Activated CD4-positive, alpha-beta T cell treated with anti-CD3 and anti-CD28 coated beads, Interleukin-10, Interleukin-2, amounts not matched to agents 100 ng/mL and 50 ng/mL, durations not matched to agents 16 hours and 8 hours (primary cell): Measurements from ENCODE around the gene PRIMPOL.
"Not testable (repeated sequence)": the region's sequence is repeated elsewhere in the genome, so short reads cannot be mapped to it uniquely, and the experiment has no call there.

Experiments used
- DNase-seq: peaks from one replicate; pipeline ENCODE4 v3.0.0-alpha.2; 2020

Gene PRIMPOL

GRCh38 chr4:184641022-184641421 is 8.5 kb upstream of the PRIMPOL start:
- no peak for DNase-seq

DNA sequence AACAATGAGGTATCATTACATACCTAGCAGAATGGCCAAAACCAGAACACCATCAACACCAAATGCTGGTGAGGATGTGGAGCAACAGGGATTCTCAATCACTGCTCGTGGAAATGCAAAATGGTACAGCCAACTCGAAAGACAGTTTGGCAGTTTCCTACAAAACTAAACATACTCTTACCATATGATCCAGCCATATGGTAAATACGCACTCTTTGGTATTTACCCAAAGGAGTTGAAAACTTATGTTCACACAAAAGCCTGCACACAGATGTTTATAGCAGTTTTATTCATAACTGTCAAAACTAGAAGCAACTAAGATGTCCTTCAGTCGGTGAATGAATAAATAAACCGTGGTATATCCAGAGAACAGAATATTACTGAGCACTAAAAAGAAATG is 8.1 kb upstream of the PRIMPOL start:
- DNase-seq = no peak

DNA sequence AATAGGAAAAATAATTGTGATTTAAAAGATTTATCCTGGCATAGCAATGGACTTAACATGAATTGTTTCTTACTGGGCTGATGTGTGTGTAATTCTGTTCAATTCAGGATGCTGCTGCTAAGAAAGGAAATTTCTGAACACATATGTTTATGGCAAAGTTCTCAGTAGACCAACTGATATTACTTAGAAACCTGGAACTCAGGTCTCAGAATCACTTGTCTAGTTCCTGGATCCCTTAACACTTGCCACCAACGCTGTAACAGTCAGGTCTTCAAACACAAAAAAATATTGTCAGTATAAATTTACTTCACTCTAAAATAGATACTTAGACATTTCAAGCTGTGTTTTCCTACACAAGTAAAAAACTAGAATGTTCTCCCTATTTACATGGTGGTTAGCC is 5.8 kb upstream of the PRIMPOL start:
- peak; percentile 52 for DNase-seq

- peak; percentile 59 for DNase-seq
These were observed 4.8 kb upstream of the PRIMPOL start for GRCh38 chr4:184644553-184645307.

- no peak for DNase-seq
These were observed 3.5 kb upstream of the PRIMPOL start for GRCh38 chr4:184645904-184646610.

DNA sequence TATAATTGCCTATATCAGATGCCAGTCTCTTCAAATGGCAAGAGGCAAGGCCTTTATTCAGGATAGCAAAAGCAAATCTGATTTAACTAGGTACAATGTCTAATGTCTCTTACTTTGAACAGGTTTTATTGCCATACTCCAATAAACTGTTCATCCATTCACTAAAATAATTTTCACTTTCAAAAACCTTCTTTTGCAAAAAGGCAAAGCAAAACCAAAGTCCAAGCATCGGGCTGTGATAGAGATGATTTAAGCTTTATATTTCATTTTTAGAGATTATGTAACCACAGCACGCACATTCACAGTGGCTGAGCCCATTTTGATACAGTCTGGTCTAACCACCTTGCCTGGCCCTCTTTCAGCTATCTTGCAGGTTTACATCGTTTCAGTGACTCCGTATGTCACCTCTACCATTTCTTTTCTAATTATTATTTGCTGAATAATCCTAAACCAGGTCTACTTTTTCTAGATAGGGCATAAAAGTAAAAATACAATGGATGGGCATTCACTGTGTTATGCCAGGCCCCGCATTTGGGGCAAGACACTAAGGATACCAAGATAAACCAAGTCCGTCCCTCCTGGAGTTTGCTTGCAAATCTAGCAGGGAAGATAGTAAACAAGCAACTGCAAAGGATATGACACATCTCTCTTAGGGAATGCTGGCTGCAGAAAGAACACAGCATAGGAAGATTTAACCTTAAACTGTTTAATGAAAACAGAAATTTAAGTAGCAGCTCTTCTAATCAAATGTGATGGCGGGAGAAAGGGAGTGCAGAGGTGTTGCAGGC is 2.1 kb upstream of the PRIMPOL start:
- no peak for DNase-seq

DNA sequence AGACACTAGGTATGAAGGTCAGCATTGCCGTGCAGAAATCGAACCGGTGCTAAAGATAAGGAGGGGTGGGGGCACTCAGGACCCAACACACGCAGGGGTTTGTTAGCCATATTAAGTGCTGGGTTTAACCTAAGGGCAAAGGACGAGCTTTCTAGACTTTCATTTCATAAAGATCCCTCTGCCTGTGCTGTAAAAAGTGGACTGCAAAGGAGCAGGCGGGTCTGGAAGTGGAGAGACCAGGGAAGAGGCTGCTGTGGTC is 1.6 kb upstream of the PRIMPOL start:
- no peak for DNase-seq

DNA sequence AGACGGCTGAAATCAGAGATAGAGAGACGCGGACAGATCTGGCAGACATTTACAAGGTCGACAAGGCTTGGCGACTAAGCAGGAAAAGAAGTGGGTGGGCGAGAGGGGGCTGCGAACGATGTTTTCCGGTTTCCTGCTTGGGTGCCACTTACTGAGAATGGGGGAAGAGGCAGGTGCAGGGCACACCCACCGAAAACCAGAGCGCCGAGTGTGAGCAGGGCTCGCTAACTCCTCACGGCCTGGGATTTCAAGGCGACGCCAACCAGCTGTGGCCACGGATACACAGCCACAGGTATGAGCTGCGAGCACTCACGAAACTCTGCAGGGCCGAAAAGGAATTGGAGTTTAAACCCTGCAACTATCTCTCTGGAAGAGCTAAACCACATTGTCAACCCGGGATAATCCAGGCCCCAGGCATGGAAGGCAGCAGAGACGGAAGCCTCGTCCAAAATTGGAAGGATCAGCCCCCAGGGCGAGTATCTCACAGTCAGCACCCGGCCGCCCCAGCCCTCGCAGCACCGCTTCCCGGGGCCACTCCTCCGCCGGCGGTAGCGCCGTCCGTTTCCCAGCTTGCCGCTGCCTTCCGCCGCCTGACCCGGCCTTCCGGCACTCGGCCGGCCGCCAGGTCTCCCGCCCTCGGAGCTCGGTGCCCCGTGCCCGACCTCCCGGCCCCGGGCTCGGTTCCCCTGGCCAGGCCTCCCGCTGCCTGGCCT is 1.1 kb upstream of the PRIMPOL start:
- DNase-seq = peak; percentile 62

DNA sequence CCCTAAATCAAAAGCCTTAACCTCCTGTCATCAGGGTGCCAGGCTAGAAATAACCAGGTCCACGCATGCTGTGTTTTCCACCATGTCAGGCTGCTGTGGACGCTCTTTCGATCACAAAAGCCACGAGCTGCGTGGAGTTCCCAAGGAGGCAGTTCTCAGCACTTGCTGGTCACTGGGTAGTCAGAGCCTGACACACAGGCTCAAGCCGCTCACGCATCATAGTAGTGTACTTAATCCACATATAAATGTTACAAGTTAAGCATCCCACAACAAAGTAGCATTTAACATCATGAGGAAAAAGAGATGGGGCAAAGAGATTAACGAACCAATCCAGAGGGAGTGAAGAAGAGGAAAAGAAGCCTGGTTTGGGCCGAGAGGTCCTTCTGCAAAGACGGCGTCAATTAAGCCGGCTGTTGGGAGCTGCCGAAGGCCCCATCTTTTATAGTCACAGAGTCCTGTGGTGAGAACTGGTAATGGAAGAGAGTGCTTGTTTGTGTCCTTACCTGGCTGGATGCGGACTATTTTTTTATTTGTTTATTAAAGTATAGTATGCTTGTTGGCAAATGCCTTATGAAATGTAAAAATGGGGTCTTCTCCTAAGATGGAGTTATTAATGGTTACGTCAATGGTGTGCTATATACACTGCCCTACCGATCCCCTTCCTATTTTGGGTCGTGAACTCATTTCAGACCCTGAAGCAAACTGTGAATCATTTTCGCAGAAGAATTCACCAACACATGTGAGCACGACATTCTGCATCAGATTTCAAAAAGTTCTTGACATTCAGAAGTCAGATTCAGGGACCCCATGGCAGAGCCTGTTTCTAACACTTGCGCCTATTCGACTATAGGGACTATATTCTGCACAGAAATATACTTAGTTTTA is 675 bp downstream of the PRIMPOL start:
- DNase-seq = no peak

DNA sequence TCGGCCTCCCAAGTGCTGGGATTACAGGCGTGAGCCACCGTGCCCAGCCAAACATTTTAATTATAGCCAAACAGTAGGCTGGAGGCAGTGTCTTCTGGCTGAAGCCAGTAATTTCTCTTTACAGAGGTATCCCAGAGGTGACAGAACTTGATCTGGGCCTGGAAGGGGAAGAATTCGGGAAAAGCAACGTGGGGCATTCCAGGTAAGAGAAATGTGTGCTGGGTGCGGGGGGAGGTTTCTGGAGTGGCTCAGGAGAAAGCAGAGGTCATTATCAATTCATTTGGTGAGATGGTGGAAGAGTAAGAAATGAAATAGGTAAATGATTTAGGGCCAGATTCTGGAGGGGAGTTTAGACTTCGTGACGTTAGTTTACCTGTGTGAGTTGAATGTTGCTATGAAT is 2.4 kb downstream of the PRIMPOL start:
- DNase-seq = no peak

- not testable (repeated sequence) for DNase-seq
These were observed 3.1 kb downstream of the PRIMPOL start for GRCh38 chr4:184652681-184653080.

DNA sequence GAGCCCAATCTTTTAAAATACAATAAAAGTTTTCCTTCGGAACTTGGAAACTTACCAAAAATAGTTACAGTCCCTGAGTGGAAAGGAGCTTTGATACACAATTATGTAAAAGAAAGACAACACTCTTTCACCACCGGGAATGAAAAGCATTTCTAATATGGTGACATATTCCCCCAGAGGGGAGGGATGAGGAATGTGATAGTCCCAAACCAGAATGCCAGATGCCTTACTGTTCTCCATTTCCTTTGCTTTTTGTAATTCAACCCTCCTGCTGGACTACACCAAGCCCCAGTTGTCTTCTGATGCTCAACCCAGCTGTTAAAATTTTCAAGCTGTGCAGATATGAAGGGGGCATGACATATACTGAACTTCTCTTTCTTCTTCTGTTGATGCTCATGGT is 4.1 kb downstream of the PRIMPOL start:
- DNase-seq = no peak

DNA sequence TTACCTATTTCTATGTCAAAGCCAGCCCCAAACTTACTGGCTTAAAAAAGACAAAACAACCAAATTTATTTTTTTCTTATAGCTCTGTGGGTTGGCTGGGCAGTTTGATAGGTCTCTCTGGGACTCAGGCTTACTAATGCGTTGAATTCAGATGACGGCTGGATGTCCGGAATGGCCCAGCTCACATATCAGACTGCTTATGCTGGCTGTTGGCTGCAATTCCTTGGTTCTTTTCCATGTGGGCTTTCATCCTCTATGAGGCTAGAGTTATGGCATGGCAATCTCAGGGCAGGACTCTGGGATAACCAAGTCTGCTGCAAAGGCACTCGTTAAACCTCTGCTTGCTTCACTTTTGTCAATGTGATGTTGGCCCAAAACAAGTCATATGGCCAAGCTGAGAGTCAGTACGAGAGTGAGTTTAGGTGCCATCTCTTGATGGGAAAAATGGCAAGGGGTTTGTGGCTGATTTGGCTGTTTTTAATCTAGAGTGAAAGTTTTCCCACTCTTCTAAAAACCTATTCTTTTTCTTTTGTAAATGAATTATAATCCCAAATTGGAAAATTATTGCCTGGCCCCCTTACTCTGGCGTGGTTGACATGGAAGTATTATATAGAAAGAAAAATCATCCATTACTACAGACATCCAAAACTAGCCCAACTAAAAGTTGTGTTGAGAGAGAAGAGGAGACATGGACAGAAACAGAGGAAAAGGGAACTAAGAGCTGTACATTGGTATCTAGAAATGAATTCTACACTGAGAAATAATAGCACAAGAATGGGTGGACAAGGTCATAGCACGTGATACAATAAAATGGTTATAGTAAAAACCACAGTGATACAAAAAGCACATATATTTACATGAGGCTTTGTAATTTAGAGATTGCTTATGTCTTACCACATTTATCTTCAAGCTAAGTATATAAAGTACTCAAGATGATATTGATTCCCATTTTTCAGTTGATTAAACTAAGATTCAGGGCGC is 6.6 kb downstream of the PRIMPOL start:
- DNase-seq = no peak

GRCh38 chr4:184657144-184657543 is 7.6 kb downstream of the PRIMPOL start:
- DNase-seq = no peak

DNA sequence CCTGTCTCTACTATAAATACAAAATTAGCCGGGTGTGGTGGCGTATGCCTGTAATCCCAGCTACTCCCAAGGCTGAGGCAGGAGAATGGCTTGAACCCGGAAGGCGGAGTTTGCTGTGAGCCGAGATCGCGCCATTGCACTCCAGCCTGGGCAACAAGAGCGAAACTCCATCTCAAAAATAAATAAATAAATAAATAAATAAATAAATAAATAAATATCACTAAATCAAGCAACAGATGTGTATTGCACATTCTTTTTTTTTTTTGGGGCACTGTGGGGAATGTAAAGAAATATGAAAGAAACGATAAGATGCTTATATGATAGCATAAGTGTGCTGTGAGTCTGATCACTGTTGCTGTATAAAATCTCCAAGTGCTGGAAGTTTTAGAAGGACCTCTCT is 8.3 kb downstream of the PRIMPOL start:
- not testable (repeated sequence) for DNase-seq

- DNase-seq = no peak
These were observed 11.4 kb downstream of the PRIMPOL start for GRCh38 chr4:184660978-184661377.

DNA sequence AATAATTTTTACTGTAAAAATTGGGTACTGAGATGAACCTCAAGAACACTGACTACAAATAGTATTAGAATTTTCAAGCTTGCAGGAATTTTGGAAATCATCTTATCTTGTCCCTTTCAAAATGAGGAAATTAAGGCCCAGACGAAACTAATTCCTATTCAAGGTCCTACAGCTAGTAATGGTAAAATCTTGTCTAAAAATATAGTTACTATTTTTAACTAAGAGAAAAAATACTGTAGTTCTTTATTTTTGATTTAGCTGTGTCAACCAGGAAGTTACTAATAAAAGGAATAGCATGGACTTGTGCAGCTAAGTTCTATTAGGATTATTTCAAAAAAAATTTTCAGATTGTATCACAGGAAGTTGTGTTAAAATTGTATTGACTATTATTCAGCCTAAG is 12.7 kb downstream of the PRIMPOL start:
- DNase-seq = no peak

- DNase-seq = no peak
These were observed 15.1 kb downstream of the PRIMPOL start for GRCh38 chr4:184664445-184665210.

- no peak for DNase-seq
These were observed 17.1 kb downstream of the PRIMPOL start for GRCh38 chr4:184666670-184667069.

- no peak for DNase-seq
These were observed 18.6 kb downstream of the PRIMPOL start for GRCh38 chr4:184668096-184668495.
